SW 1271 (cell line): ENCODE results near the gene TENT4B.
"Not testable (repeated sequence)": the region's sequence is repeated elsewhere in the genome, so short reads cannot be mapped to it uniquely, and the experiment has no call there.

ENCODE experiments used
- DNase-seq, 2 experiments: peaks; one replicate each; lab custom pipeline; 2025; lab: John Stamatoyannopoulos, UW

The TENT4B gene

GRCh38 chr16:50234771-50235556 lies 81.9 kb downstream of the TENT4B start:
- no peak for DNase-seq

- no peak for DNase-seq
Observed at GRCh38 chr16:50235581-50235980, 82.5 kb downstream of the TENT4B start.

- DNase-seq: no peak
Observed at GRCh38 chr16:50238314-50238713, 85.2 kb downstream of the TENT4B start.

- no peak for DNase-seq
Observed at GRCh38 chr16:50238868-50239301, 85.8 kb downstream of the TENT4B start.

GRCh38 chr16:50243024-50243423 lies 89.9 kb downstream of the TENT4B start:
- DNase-seq: not testable (repeated sequence)

GRCh38 chr16:50244140-50244503 lies 91.0 kb downstream of the TENT4B start:
- no peak for DNase-seq

GRCh38 chr16:50244504-50245416 lies 91.7 kb downstream of the TENT4B start:
- DNase-seq: no peak

- no peak for DNase-seq
Observed at GRCh38 chr16:50245417-50246298, 92.6 kb downstream of the TENT4B start.

- DNase-seq: no peak
Observed at GRCh38 chr16:50246299-50247122, 93.4 kb downstream of the TENT4B start.

- no peak for DNase-seq
Observed at GRCh38 chr16:50247123-50247905, 94.2 kb downstream of the TENT4B start.

- DNase-seq: no peak
Observed at GRCh38 chr16:50247906-50248608, 95.0 kb downstream of the TENT4B start.

- no peak for DNase-seq
Observed at GRCh38 chr16:50248845-50249244, 95.7 kb downstream of the TENT4B start.

- DNase-seq: no peak
Observed at GRCh38 chr16:50251375-50252081, 98.4 kb downstream of the TENT4B start.

- DNase-seq: no peak
Observed at GRCh38 chr16:50252082-50252611, 99.0 kb downstream of the TENT4B start.

- DNase-seq: no peak
Observed at GRCh38 chr16:50252874-50253513, 99.9 kb downstream of the TENT4B start.

GRCh38 chr16:50253514-50253910 lies 100.4 kb downstream of the TENT4B start:
- no peak for DNase-seq

- no peak for DNase-seq
Observed at GRCh38 chr16:50254072-50254471, 101.0 kb downstream of the TENT4B start.

GRCh38 chr16:50255538-50255937 lies 102.4 kb downstream of the TENT4B start:
- no peak for DNase-seq
